IMR-90 (cell line): ENCODE measurements around the gene USP30. TPM values are rescaled to one million over a fixed set of nuclear protein-coding genes. Genes with fewer than 3 reads are reported as not detected.

Experiments
- ATAC-seq: fragments of 200-7000 bp; cut with Tn5 transposase; 2 replicates; pipeline ENCODE4 v1.9.1; 2020; ENCODE audit warnings: low read depth, mild to moderate bottlenecking, moderate library complexity
- BruUV-seq: library from RNA; stranded (reverse); fragments of 400-500 nt; replicated peaks from 2 replicates; lab custom pipeline; 2021; lab: Mats Ljungman, UMichigan
- CTCF ChIA-PET: fragments of 300-600 bp; formaldehyde crosslinking; extraction: SDS; loops from one replicate; lab custom pipeline; 2021; ENCODE audit warnings: antibody characterized with exemption; lab: Yijun Ruan, JAX
- POLR2A ChIA-PET: fragments of 300-600 bp; sonication (Branson Sonifier 250); formaldehyde crosslinking; loops from one replicate; lab custom pipeline; 2022; ENCODE audit warnings: antibody characterized with exemption; ENCODE audit not compliant: unreplicated experiment; lab: Charles Lee
- DNase-seq: peaks from one replicate; pipeline ENCODE4 v3.0.0; 2013
- H2AFZ ChIP-seq: replicated peaks from 2 replicates; pipeline ENCODE3; 2013; ENCODE audit warnings: low read length, mild to moderate bottlenecking; ENCODE audit not compliant: poor library complexity
- H2AK5ac ChIP-seq: 2 replicates; pipeline ENCODE4 v1.6.1; 2013; ENCODE audit warnings: low read depth, low read length, inconsistent platforms
- H2AK9ac ChIP-seq: replicated peaks from 2 replicates; pipeline ENCODE3; 2013; ENCODE audit warnings: mild to moderate bottlenecking, low read depth, low read length, moderate library complexity; ENCODE audit not compliant: poor library complexity
- H2BK120ac ChIP-seq: 2 replicates; pipeline ENCODE4 v1.6.1; 2013; ENCODE audit warnings: low read depth, low read length, inconsistent platforms
- H2BK15ac ChIP-seq: 3 replicates; pipeline ENCODE4 v1.6.1; 2013; ENCODE audit warnings: low read depth, low read length, inconsistent platforms
- H2BK20ac ChIP-seq: 2 replicates; pipeline ENCODE4 v1.6.1; 2013; ENCODE audit warnings: low read depth, mild to moderate bottlenecking, inconsistent platforms, low read length, moderate library complexity
- H2BK5ac ChIP-seq: 2 replicates; pipeline ENCODE4 v1.6.1; 2013; ENCODE audit warnings: mild to moderate bottlenecking, low read depth, low read length, inconsistent platforms; ENCODE audit not compliant: poor library complexity, severe bottlenecking
- H3K14ac ChIP-seq: replicated peaks from 2 replicates; pipeline ENCODE4 v1.6.1; 2013; ENCODE audit warnings: low read depth, low read length, inconsistent platforms
- H3K18ac ChIP-seq: 2 replicates; pipeline ENCODE4 v1.6.1; 2013; ENCODE audit warnings: low read depth, low read length, control low read depth
- H3K23ac ChIP-seq: 2 replicates; pipeline ENCODE4 v1.6.1; 2013; ENCODE audit warnings: low read depth, low read length, inconsistent platforms
- H3K27ac ChIP-seq: 2 replicates; pipeline ENCODE4 v1.5.1; 2013; ENCODE audit warnings: mild to moderate bottlenecking, control low read depth, low read length; ENCODE audit not compliant: insufficient read depth
- H3K27me3 ChIP-seq: 2 replicates; pipeline ENCODE4 v1.6.1; 2013; ENCODE audit warnings: low read length; ENCODE audit not compliant: control insufficient read depth, insufficient read depth
- H3K36me3 ChIP-seq: 2 replicates; pipeline ENCODE4 v1.6.1; 2013; ENCODE audit warnings: low read length, mixed read lengths; ENCODE audit not compliant: control insufficient read depth, insufficient read depth
- H3K4ac ChIP-seq: 2 replicates; pipeline ENCODE4 v1.6.1; 2013; ENCODE audit warnings: low read depth, low read length, inconsistent platforms
- H3K4me1 ChIP-seq: 2 replicates; pipeline ENCODE4 v1.6.1; 2013; ENCODE audit warnings: low read length, mixed read lengths; ENCODE audit not compliant: control insufficient read depth, insufficient read depth
- H3K4me2 ChIP-seq: 2 replicates; pipeline ENCODE4 v1.6.1; 2013; ENCODE audit warnings: low read depth, mild to moderate bottlenecking, control low read depth, low read length, moderate library complexity
- H3K4me3 ChIP-seq: 2 replicates; pipeline ENCODE4 v1.5.1; 2013; ENCODE audit warnings: low read depth, mild to moderate bottlenecking, control low read depth, low read length, moderate library complexity; ENCODE audit not compliant: insufficient read depth
- H3K56ac ChIP-seq: 2 replicates; pipeline ENCODE4 v1.6.1; 2013; ENCODE audit warnings: low read length, inconsistent platforms; ENCODE audit not compliant: insufficient read depth; ENCODE audit errors: extremely low read depth
- H3K79me1 ChIP-seq, 2 experiments: 2 replicates each; pipeline ENCODE4 v1.6.1; 2013; ENCODE audit warnings: low read length in 2 of 2, inconsistent platforms in 1 of 2, low read depth in 1 of 2
- H3K9ac ChIP-seq: 2 replicates; pipeline ENCODE4 v1.6.1; 2013; ENCODE audit warnings: low read depth, low read length, control low read depth
- H3K9me1 ChIP-seq: 2 replicates; pipeline ENCODE4 v1.6.1; 2013; ENCODE audit warnings: low read length, inconsistent platforms; ENCODE audit not compliant: insufficient read depth
- H3K9me3 ChIP-seq: 2 replicates; pipeline ENCODE4 v1.6.1; 2013; ENCODE audit warnings: low read length; ENCODE audit not compliant: control insufficient read depth, insufficient read depth
- H4K20me1 ChIP-seq: 2 replicates; pipeline ENCODE4 v1.6.1; 2013; ENCODE audit warnings: low read length, inconsistent platforms; ENCODE audit not compliant: insufficient read depth
- H4K5ac ChIP-seq: 2 replicates; pipeline ENCODE4 v1.6.1; 2013; ENCODE audit warnings: mild to moderate bottlenecking, low read depth, low read length, control low read depth
- H4K8ac ChIP-seq, 2 experiments: 2 replicates each; pipeline ENCODE4 v1.6.1; 2013; ENCODE audit warnings: low read depth in 2 of 2, low read length in 2 of 2, control low read depth in 1 of 2, inconsistent platforms in 1 of 2
- H4K91ac ChIP-seq: 2 replicates; pipeline ENCODE4 v1.6.1; 2013; ENCODE audit warnings: low read depth, low read length, inconsistent platforms; ENCODE audit not compliant: insufficient read depth
- BHLHE40 ChIP-seq: fragments of 150-350 bp; IDR thresholded peaks from 2 replicates; pipeline ENCODE4 v1.6.1; 2016; ENCODE audit warnings: mild to moderate bottlenecking, low read depth, low read length
- CEBPB ChIP-seq: IDR thresholded peaks from 2 replicates; pipeline ENCODE4 v1.6.1; 2012; ENCODE audit warnings: low read depth, low read length, improper control_type of control experiment
- CHD1 ChIP-seq: IDR thresholded peaks from 2 replicates; pipeline ENCODE4 v1.6.1; 2012; ENCODE audit warnings: low read depth, low read length, improper control_type of control experiment
- ELK1 ChIP-seq: fragments of 150-350 bp; IDR thresholded peaks from 2 replicates; pipeline ENCODE4 v1.6.1; 2016; ENCODE audit warnings: low read depth, mild to moderate bottlenecking, low read length, moderate library complexity, borderline replicate concordance
- FOS ChIP-seq: fragments of 150-350 bp; IDR thresholded peaks from 2 replicates; pipeline ENCODE4 v1.6.1; 2016; ENCODE audit warnings: low read depth, low read length
- MAFK ChIP-seq: IDR thresholded peaks from 2 replicates; pipeline ENCODE4 v1.6.1; 2012; ENCODE audit warnings: low read depth, low read length, improper control_type of control experiment
- MAZ ChIP-seq: IDR thresholded peaks from 2 replicates; pipeline ENCODE4 v1.6.1; 2012; ENCODE audit warnings: low read depth, mild to moderate bottlenecking, low read length, improper control_type of control experiment, moderate library complexity, borderline replicate concordance
- MXI1 ChIP-seq: IDR thresholded peaks from 2 replicates; pipeline ENCODE4 v1.6.1; 2012; ENCODE audit warnings: low read depth, mild to moderate bottlenecking, low read length, moderate library complexity, borderline replicate concordance
- NFE2L2 ChIP-seq: fragments of 150-350 bp; IDR thresholded peaks from 2 replicates; pipeline ENCODE4 v1.6.1; 2016; ENCODE audit warnings: low read depth, mild to moderate bottlenecking, low read length
- POLR2A ChIP-seq: IDR thresholded peaks from 2 replicates; pipeline ENCODE4 v1.6.1; 2012; ENCODE audit warnings: mild to moderate bottlenecking, low read depth, low read length
- RAD21 ChIP-seq: IDR thresholded peaks from 2 replicates; pipeline ENCODE4 v1.6.1; 2012; ENCODE audit warnings: low read length, improper control_type of control experiment
- RCOR1 ChIP-seq: IDR thresholded peaks from 2 replicates; pipeline ENCODE4 v1.6.1; 2012; ENCODE audit warnings: mild to moderate bottlenecking, low read length, improper control_type of control experiment; ENCODE audit not compliant: insufficient replicate concordance
- RFX5 ChIP-seq: IDR thresholded peaks from 2 replicates; pipeline ENCODE4 v1.8.0; 2012; ENCODE audit warnings: low read depth, mild to moderate bottlenecking, low read length, moderate library complexity
- SMC3 ChIP-seq: fragments of 150-350 bp; IDR thresholded peaks from 2 replicates; pipeline ENCODE4 v1.6.1; 2016; ENCODE audit warnings: low read depth, mild to moderate bottlenecking, antibody characterized with exemption, low read length, moderate library complexity
- USF2 ChIP-seq: fragments of 150-350 bp; IDR thresholded peaks from 2 replicates; pipeline ENCODE4 v1.6.1; 2017; ENCODE audit warnings: mild to moderate bottlenecking, antibody characterized with exemption, low read length, low read depth
- WGBS, 2 experiments: methylation state at CpG; one replicate each; pipeline versions ENCODE4 v1.1.5 to v1.1.7; 2013; ENCODE audit warnings: missing lambda C conversion rate in 2 of 2; ENCODE audit not compliant: insufficient read length in 1 of 2; ENCODE audit errors: extremely low coverage in 2 of 2; 5-methylcytosine and 5-hydroxymethylcytosine counted together
- dilution Hi-C: fragments of 300-500 bp; cut with HindIII; formaldehyde crosslinking; loops from one replicate; pipeline ENCODE4 v1.14.3; 2018; ENCODE audit warnings: low sequenced_read_pairs; ENCODE audit not compliant: unreplicated experiment
- in situ Hi-C: fragments of 300-500 bp; cut with MboI; formaldehyde crosslinking; loops from 3 replicates; pipeline ENCODE4 v1.14.3; 2019; ENCODE audit warnings: low sequenced_read_pairs, inconsistent platforms, mixed read lengths
- intact Hi-C: fragments of 100-400 bp; cut with micrococcal nuclease; formaldehyde crosslinking; loops from 2 replicates; pipeline ENCODE4 v1.10.0; 2022
- polyA plus RNA-seq, 3 experiments: library from polyadenylated mRNA; depleted of rRNA; stranded (reverse); fragments of >200 nt; gene quantifications; 2 replicates each; pipeline ENCODE4 v1.2.3, GENCODE V29; 2012; ENCODE audit warnings: low replicate concordance in 1 of 3
- total RNA-seq: library from RNA; depleted of rRNA; stranded (reverse); fragments of >200 nt; gene quantifications from 2 replicates; pipeline ENCODE4 v1.2.3, GENCODE V29; 2012

The USP30 gene
- total and polyA plus RNA-seq, 2 of the 4 experiments (the other 2 are of a cell fraction) = 10.4 to 11.2 TPM

GRCh38 chr12:109098183-109098604, 45.8 kb downstream of the USP30 start (continued):
- no peak for TF ChIP-seq CEBPB

GRCh38 chr12:109098651-109099050, 46.3 kb downstream of the USP30 start:
- Histone ChIP-seq H3K79me1 (peaks cover 14 to 28% of the 10 kb centered on the region in 2 experiments), H4K5ac (peak overlapping the region; percentile 73), H3K14ac (no peak overlapping the region; the same call in 1 of the 2 replicates), H2BK120ac (no peak overlapping the region), H4K20me1 (no peaks in the 10 kb centered on the region), H3K9me1 (0 out of 2 replicates have a peak, but pooled peaks cover 3% of the 10 kb centered on the region), H3K36me3 (peaks cover 14% of the 10 kb centered on the region), H2AK9ac (peak overlapping the region; percentile 5), H4K8ac (peak overlapping the region; percentile 18 to 51; a peak in 1 of 4 replicates), H3K27ac (peak overlapping the region; percentile 70), H3K18ac (no peak overlapping the region), H3K4me2 (peak overlapping the region; percentile 93), H3K56ac (peak overlapping the region; percentile 73; the same call in 1 of the 2 replicates), H3K9me3 (no peaks in the 10 kb centered on the region), H2AK5ac (no peak overlapping the region), H2BK5ac (peak overlapping the region; percentile 15), H3K27me3 (no peaks in the 10 kb centered on the region), H3K4ac (peak overlapping the region; percentile 7; the same call in 1 of the 2 replicates), H3K4me3 (peak overlapping the region; percentile 80), H4K91ac (no peak overlapping the region), H2BK20ac (no peak overlapping the region), H3K4me1 (no peaks in the 10 kb centered on the region), H2AFZ (peak overlapping the region; percentile 93), H3K23ac (peak overlapping the region; percentile 50; the same call in 1 of the 2 replicates), H2BK15ac (no peak overlapping the region), H3K9ac (peak overlapping the region; percentile 94)
- no TSS peak for BruUV-seq
- WGBS, 2 experiments = 0% methylated on average over 1 of the region's 8 CpGs; no CpG with 5 or more reads in 1 of the 2 experiments
- no peak; the same call in 1 of the 2 replicates for ATAC-seq
- ChIA-PET CTCF (interaction anchor here (0.6 to 1.7 kb wide), 3 partner anchors 13 to 287 kb away, joined by 4 to 10 read pairs (median 5); no protein-coding TSS in a partner anchor), POLR2A (interaction anchor here (0.5 to 0.6 kb wide), 2 partner anchors 11 to 251 kb away, joined by 3 read pairs; no protein-coding TSS in a partner anchor)
- in situ Hi-C loops (loop anchor here (10.0 to 25.0 kb wide), 2 partner anchors 294 to 461 kb away; partner anchors contain the start of gene SELPLG), intact Hi-C loops (loop anchor here (10.0 kb wide), 3 partner anchors 144 to 434 kb away; partner anchors contain the start of gene SSH1), dilution Hi-C loops (no loop called here)
- no peak for DNase-seq
- TF ChIP-seq RFX5 (no peak), NFE2L2 (no peak), SMC3 (no peak), FOS (no peak), RAD21 (no peak), MAFK (no peak), MAZ (no peak), POLR2A (no peak), RCOR1 (no peak), MXI1 (no peak), USF2 (no peak), CEBPB (no peak), ELK1 (no peak), BHLHE40 (no peak), CHD1 (no peak)
